Panc1 (cell line): Measurements from ENCODE around the gene REC114.

ENCODE experiments used
- SIN3A ChIP-seq: IDR thresholded peaks from 2 replicates; pipeline ENCODE4 v1.6.1; 2012; ENCODE audit warnings: low read depth, mild to moderate bottlenecking, low read length, moderate library complexity, borderline replicate concordance; ENCODE audit not compliant: insufficient read depth
- TF ChIP-seq, protein P1 (sequence below): fragments of 450-650 bp; IDR thresholded peaks from 2 replicates; pipeline ENCODE4 v1.5.1; 2017; ENCODE audit warnings: mild to moderate bottlenecking

DNA sequence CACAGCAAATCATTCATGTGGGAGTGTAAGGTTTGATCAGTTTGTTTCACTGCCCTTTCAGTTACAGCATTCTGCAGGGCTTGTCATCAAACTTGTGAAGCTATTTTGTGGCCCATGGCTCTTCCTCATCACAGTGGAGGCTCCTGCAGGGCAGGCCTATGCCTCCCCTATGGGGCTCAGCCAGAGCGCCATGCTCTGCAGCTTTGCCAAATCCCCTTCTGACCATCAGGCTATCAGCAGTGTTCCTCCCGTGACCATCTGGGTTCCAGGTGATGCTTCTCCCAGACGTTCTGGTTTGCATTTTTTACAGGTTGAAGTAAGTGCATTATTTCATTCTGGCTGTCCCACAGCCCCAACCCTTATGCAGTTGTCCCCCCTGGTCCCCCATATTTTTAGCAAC is 28.1 kb upstream of the REC114 start:
- TF ChIP-seq, protein P1, sequence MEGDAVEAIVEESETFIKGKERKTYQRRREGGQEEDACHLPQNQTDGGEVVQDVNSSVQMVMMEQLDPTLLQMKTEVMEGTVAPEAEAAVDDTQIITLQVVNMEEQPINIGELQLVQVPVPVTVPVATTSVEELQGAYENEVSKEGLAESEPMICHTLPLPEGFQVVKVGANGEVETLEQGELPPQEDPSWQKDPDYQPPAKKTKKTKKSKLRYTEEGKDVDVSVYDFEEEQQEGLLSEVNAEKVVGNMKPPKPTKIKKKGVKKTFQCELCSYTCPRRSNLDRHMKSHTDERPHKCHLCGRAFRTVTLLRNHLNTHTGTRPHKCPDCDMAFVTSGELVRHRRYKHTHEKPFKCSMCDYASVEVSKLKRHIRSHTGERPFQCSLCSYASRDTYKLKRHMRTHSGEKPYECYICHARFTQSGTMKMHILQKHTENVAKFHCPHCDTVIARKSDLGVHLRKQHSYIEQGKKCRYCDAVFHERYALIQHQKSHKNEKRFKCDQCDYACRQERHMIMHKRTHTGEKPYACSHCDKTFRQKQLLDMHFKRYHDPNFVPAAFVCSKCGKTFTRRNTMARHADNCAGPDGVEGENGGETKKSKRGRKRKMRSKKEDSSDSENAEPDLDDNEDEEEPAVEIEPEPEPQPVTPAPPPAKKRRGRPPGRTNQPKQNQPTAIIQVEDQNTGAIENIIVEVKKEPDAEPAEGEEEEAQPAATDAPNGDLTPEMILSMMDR = no peak
- no peak for TF ChIP-seq SIN3A
